Inflammatory macrophage treated with lipopolysaccharide for 1 hour (primary cell): Measurements from ENCODE around the gene NAA80.

Experiments used
- DNase-seq, 2 donors: peaks; one replicate each; pipeline ENCODE4 v3.0.0-alpha.2; 2020 to 2022

The NAA80 gene

DNA sequence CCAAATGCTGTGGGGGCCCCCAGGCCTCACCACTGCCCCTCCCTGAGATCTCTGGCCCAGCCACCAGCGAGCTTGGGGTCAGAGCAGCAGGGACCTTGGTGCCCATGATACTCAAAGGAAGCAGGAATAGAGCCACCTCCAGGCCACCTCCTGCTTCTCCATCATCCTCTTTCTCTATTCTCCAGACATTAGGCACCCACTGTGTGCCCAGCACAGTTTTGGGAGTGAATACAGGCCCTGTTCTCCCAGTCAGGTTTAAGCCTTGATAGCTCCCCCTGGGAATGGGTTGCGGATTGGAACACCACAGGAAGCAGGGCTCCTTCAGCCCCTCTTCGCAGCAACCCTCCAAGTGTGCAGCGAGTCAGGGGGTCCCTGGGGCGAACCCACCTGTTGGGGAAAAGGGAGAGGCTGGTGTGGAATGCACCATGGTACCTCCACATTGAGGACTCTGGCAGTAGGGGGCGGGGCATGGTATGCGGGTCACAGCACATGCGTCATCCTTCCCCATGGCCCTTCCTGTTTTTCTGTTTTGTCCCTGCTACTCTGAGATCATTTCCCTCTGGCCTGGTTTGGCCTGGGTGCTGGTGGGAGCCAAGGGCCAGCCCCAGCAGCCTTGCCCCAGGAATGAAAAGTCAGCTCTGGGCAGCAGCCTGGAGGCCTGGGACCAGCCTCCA, 44.5 kb downstream of the NAA80 start:
- peak; percentile 86 to 88 for DNase-seq

GRCh38 chr3:50251220-50251619, 48.0 kb downstream of the NAA80 start:
- peak; percentile 39 to 65 for DNase-seq

- no peak for DNase-seq
Measured at GRCh38 chr3:50250514-50250913, 48.7 kb downstream of the NAA80 start.

GRCh38 chr3:50249457-50249856, 49.7 kb downstream of the NAA80 start:
- no peak for DNase-seq

DNA sequence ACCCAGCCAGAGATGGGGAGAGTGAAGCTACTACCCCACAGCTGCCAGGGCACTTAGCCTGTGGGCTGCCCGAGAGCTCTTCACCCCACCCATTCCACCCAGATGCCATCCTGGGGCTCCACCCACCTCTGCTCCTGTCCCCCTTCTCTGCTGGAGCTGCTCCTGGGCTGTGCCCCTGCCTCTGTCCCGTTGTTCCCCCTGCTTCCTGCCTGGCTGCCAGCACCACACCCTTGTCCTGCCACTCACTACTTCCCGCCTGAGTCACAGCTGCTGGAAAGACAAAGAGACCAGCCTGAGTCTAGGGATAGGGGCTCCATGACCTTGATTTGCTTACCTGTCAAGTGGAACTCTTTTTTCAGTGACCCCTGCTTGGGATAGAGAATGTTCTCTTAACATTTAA, 50.8 kb downstream of the NAA80 start:
- DNase-seq = peak in 1 of 2 donors; percentile 18

DNA sequence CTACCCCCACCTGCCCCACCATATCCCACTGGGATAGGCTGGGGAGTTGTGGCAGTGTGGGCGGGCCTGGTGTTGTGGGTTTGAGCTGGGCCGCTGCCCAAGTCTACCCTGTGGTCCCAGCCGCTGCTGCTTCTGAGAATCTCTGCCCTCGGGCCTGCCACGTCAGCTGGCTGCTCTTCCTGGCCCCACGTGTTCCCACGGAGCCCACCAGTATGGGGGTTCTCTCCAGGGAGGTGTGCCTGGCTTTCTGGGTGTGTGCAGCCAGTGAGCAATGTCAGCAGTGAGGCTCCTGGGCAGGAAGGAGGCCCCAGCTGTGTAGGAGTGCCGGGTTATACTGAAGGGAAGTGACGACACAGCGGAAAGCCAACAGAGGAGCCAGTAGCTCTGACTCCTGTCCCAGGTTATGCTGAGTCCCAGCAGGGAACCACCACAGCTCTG, 52.7 kb downstream of the NAA80 start:
- DNase-seq = peak; percentile 86 to 90
